ENCODE data around the gene FAM241B. TPM values are rescaled to one million over a fixed set of nuclear protein-coding genes. Genes with fewer than 3 reads are reported as not detected.

Gene FAM241B
- total RNA-seq (ENCODE audit: low replicate concordance): 0.60 TPM in 1 of 2 replicates, not detected in the other

DNA sequence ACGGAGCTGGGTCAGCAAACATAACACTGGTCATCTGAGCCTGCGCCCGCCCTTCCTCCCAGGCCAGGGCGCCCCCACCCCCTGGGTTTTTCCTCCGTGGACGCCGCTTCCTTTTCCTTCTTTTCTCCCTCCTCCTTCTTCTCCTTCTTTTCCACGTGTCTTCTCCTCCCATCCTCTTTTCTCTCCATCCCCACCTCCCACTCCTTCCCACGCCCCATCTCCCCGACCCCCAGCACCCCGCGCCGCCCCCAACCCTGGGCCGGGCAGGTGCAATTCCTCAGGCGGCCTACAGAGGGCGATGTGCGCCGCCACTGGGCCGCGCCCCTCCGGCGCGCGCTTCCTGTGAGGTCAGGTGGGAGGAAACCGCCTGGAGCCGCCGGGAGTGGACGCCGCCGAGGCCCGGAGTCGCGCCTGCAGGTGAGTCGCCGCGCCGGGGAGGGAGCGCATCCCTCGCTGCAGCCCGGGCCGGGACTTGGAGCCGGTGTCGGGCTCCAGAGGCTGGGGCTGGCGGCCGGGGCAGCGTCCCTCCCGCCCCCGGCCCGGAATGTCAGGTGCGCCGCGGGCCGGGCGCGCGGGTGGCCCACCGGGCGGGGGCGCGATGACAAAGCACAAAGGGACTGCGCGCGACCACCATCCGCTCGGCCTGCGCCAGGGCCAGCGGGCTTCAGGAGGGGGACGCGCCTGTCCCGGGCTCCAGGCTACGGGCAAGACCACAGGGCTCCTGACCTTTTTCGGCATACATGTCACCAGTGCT lies at the start of gene FAM241B:
Gene FAM241B (plus strand): TSS at position 351 of the 754 bp plus-strand sequence. CDS start 1,497 bp downstream, outside the sequence.

Other genes starting within 250 kb of the FAM241B start
- gene TACR2, start 213.3 kb upstream of the FAM241B start, total RNA-seq (ENCODE audit: low replicate concordance): 0.15 and 0.35 TPM in 2 replicates
- 1.4 and 3.9 TPM in 2 replicates for gene TSPAN15, start 178.8 kb upstream of the FAM241B start, total RNA-seq (ENCODE audit: low replicate concordance)
- gene NEUROG3, start 56.8 kb upstream of the FAM241B start, total RNA-seq (ENCODE audit: low replicate concordance): not detected in 2 replicates
- 4.0 and 34.8 TPM in 2 replicates for gene COL13A1, start 171.7 kb downstream of the FAM241B start, total RNA-seq (ENCODE audit: low replicate concordance)

Measured in smooth muscle cell of the coronary artery (primary cell).